ENCODE data around the gene ADIPOR1.
"Not testable (repeated sequence)": the region's sequence is repeated elsewhere in the genome, so short reads cannot be mapped to it uniquely, and the experiment has no call there.

Gene ADIPOR1

DNA sequence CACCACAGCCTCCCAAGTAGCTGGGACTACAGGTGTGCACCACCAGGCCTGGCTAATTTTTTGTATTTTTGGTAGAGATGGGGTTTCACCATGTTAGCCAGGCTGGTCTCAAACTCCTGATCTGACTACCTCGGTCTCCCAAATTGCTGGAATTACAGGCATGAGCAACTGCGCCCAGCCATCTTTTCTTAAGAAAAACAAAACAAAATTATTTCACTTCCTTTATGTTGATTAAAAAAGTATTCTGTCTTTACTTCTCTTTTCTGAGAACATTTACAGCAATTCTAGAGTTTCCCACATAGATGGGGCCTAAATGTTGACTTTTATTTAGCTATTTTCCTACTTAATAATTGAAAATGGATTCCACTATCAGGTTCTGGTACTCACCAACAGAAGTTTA, 31.8 kb upstream of the ADIPOR1 start:
- Histone ChIP-seq H3K27me3 (ENCODE audit: control insufficient read depth, insufficient read depth, low read length) (0 out of 2 replicates have a peak, but pooled peaks cover 3% of the 10 kb centered on the region), H3K9me3 (ENCODE audit: control insufficient read depth, insufficient read depth, low read depth, low read length) (no peaks in the 10 kb centered on the region), H3K4me1 (ENCODE audit: control insufficient read depth, insufficient read depth, low read length) (peaks cover 3% of the 10 kb centered on the region; the same call in 1 of the 2 replicates), H3K9ac (ENCODE audit: low read length) (no peak overlapping the region), H3K36me3 (ENCODE audit: control insufficient read depth, insufficient read depth, low read length) (no peaks in the 10 kb centered on the region), H3K4me3 (ENCODE audit: low read depth, low read length) (no peak overlapping the region), H3K27ac (ENCODE audit: low read depth, low read length) (no peak overlapping the region)

GRCh38 chr1:202987922-202988583, 29.9 kb upstream of the ADIPOR1 start:
- 0 out of 2 replicates have a peak, but pooled peaks cover 3% of the 10 kb centered on the region for H3K27me3 ChIP-seq (ENCODE audit: control insufficient read depth, insufficient read depth, low read length)
- H3K9ac ChIP-seq (ENCODE audit: low read length) = no peak overlapping the region
- peaks cover 3% of the 10 kb centered on the region; the same call in 1 of the 2 replicates for H3K4me1 ChIP-seq (ENCODE audit: control insufficient read depth, insufficient read depth, low read length)
- no peak overlapping the region for H3K27ac ChIP-seq (ENCODE audit: low read depth, low read length)
- no peak overlapping the region for H3K4me3 ChIP-seq (ENCODE audit: low read depth, low read length)
- H3K36me3 ChIP-seq (ENCODE audit: control insufficient read depth, insufficient read depth, low read length) = no peaks in the 10 kb centered on the region
- no peaks in the 10 kb centered on the region for H3K9me3 ChIP-seq (ENCODE audit: control insufficient read depth, insufficient read depth, low read depth, low read length)

- Histone ChIP-seq H3K27ac (ENCODE audit: low read depth, low read length) (no peak overlapping the region), H3K9me3 (ENCODE audit: control insufficient read depth, insufficient read depth, low read depth, low read length) (no peaks in the 10 kb centered on the region), H3K9ac (ENCODE audit: low read length) (no peak overlapping the region), H3K36me3 (ENCODE audit: control insufficient read depth, insufficient read depth, low read length) (no peaks in the 10 kb centered on the region), H3K4me3 (ENCODE audit: low read depth, low read length) (no peak overlapping the region), H3K27me3 (ENCODE audit: control insufficient read depth, insufficient read depth, low read length) (0 out of 2 replicates have a peak, but pooled peaks cover 3% of the 10 kb centered on the region), H3K4me1 (ENCODE audit: control insufficient read depth, insufficient read depth, low read length) (peaks cover 3% of the 10 kb centered on the region; the same call in 1 of the 2 replicates)
Observed at GRCh38 chr1:202987255-202987654, 29.1 kb upstream of the ADIPOR1 start.

DNA sequence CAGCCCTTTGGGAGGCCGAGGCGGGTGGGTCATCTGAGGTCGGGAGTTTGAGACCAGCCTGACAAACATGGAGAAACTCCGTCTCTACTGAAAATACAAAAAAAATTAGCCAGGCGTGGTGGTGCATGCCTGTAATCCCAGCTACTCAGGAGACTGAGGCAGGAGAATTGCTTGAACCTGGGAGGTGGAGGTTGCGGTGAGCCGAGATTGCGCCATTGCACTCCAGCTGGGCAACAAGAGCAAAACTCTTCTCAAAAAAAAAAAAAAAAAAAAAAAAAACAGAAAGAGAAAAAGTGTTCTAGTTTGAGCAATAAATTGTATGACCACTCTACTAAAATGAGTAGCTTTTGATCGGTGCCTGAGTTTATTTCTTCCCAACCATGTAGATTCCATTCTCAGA, 28.0 kb upstream of the ADIPOR1 start:
- H3K9ac ChIP-seq (ENCODE audit: low read length); H3K4me1 ChIP-seq (ENCODE audit: control insufficient read depth, insufficient read depth, low read length); H3K36me3 ChIP-seq (ENCODE audit: control insufficient read depth, insufficient read depth, low read length): not testable (repeated sequence)

DNA sequence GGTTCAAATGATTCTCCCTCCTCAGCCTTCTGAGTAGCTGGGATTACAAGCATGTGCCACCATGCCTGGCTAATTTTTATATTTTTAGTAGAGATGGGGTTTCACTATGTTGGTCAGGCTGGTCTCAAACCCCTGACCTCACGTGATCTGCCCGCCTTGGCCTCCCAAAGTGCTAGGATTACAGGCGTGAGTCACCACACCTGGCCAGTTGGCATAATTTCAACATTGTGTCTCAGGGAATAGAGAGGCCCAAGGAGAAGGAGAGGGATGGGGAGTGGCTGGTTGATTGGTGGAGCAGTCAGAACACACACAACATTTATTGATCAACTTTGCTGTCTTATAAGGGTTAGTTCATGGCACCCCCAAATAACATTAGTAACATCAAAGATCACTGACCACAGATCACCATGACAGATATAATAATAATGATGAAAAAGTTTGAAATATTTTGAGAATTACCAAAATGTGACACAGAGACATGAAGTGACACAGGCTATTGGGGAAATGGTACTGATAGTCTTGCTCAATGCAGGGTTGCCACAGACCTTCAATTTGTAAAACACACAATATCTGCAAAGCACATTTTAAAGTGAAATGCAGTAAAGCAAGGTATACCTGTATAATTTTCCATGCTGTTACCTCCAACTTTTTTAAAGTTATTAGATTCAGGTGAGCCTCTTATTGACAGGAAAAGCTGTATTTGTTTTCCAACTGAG, 24.8 kb upstream of the ADIPOR1 start:
- Histone ChIP-seq H3K4me3 (ENCODE audit: low read depth, low read length) (no peak overlapping the region), H3K9me3 (ENCODE audit: control insufficient read depth, insufficient read depth, low read depth, low read length) (no peaks in the 10 kb centered on the region), H3K4me1 (ENCODE audit: control insufficient read depth, insufficient read depth, low read length) (no peaks in the 10 kb centered on the region), H3K36me3 (ENCODE audit: control insufficient read depth, insufficient read depth, low read length) (no peaks in the 10 kb centered on the region), H3K9ac (ENCODE audit: low read length) (no peak overlapping the region), H3K27me3 (ENCODE audit: control insufficient read depth, insufficient read depth, low read length) (0 out of 2 replicates have a peak, but pooled peaks cover 3% of the 10 kb centered on the region), H3K27ac (ENCODE audit: low read depth, low read length) (no peak overlapping the region)

More for the DNA sequence above, 28.0 kb upstream of the ADIPOR1 start:
- H3K27ac ChIP-seq (ENCODE audit: low read depth, low read length); H3K9me3 ChIP-seq (ENCODE audit: control insufficient read depth, insufficient read depth, low read depth, low read length); H3K27me3 ChIP-seq (ENCODE audit: control insufficient read depth, insufficient read depth, low read length); H3K4me3 ChIP-seq (ENCODE audit: low read depth, low read length): not testable (repeated sequence)

DNA sequence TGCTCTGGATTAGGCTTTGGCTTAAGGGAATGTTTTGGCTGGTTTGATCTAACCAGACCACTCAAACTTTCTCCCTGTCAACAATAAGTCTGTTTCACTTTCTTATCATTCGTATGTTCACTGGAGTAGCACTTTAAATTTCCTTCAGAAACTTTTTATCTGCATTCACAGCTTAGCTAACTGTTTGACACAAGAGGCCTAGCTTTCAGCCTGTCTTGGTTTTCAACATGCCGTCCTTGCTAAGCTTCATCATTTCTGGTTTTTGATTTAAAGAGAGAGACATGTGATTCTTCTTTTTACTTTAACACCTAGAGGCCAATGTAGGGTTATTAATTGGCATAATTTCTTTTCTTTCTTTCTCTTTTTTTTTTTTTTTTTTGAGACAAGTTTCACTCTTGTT, 23.8 kb upstream of the ADIPOR1 start:
- no peaks in the 10 kb centered on the region for H3K36me3 ChIP-seq (ENCODE audit: control insufficient read depth, insufficient read depth, low read length)

GRCh38 chr1:202979459-202979858, 21.3 kb upstream of the ADIPOR1 start:
- no peaks in the 10 kb centered on the region for H3K36me3 ChIP-seq (ENCODE audit: control insufficient read depth, insufficient read depth, low read length)
- no peaks in the 10 kb centered on the region for H3K27me3 ChIP-seq (ENCODE audit: control insufficient read depth, insufficient read depth, low read length)
- no peak overlapping the region for H3K27ac ChIP-seq (ENCODE audit: low read depth, low read length)
- H3K9me3 ChIP-seq (ENCODE audit: control insufficient read depth, insufficient read depth, low read depth, low read length) = no peaks in the 10 kb centered on the region
- H3K4me1 ChIP-seq (ENCODE audit: control insufficient read depth, insufficient read depth, low read length) = 0 out of 2 replicates have a peak, but pooled peaks cover 2% of the 10 kb centered on the region
- H3K9ac ChIP-seq (ENCODE audit: low read length) = no peak overlapping the region
- H3K4me3 ChIP-seq (ENCODE audit: low read depth, low read length) = no peak overlapping the region

More for the DNA sequence above, 23.8 kb upstream of the ADIPOR1 start:
- 0 out of 2 replicates have a peak, but pooled peaks cover 2% of the 10 kb centered on the region for H3K4me1 ChIP-seq (ENCODE audit: control insufficient read depth, insufficient read depth, low read length)
- H3K27me3 ChIP-seq (ENCODE audit: control insufficient read depth, insufficient read depth, low read length) = no peaks in the 10 kb centered on the region
- H3K9ac ChIP-seq (ENCODE audit: low read length) = no peak overlapping the region
- H3K4me3 ChIP-seq (ENCODE audit: low read depth, low read length) = no peak overlapping the region
- no peak overlapping the region for H3K27ac ChIP-seq (ENCODE audit: low read depth, low read length)
- H3K9me3 ChIP-seq (ENCODE audit: control insufficient read depth, insufficient read depth, low read depth, low read length) = no peaks in the 10 kb centered on the region

DNA sequence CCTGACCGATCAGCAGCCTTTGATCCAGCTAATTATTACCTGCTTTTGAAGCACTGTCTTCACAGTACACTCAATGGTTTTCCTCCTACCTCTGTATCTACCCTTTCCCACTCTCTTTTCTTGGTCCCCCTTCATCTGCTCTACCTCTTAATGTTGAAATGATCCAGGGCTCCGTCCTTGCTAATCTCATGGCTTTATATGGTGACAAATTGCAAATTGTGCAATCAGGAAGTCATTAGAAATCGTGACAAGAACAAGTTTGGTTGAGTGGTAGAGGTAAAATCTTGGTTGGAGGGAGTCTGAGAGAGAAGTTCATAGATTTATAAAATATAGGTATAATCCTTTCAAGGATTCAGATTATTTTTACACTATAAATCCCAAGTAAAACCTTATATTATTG, 18.5 kb upstream of the ADIPOR1 start:
- H3K27ac ChIP-seq (ENCODE audit: low read depth, low read length) = no peak overlapping the region
- no peaks in the 10 kb centered on the region for H3K36me3 ChIP-seq (ENCODE audit: control insufficient read depth, insufficient read depth, low read length)
- H3K9me3 ChIP-seq (ENCODE audit: control insufficient read depth, insufficient read depth, low read depth, low read length) = no peaks in the 10 kb centered on the region
- 0 out of 2 replicates have a peak, but pooled peaks cover 2% of the 10 kb centered on the region for H3K4me1 ChIP-seq (ENCODE audit: control insufficient read depth, insufficient read depth, low read length)
- H3K9ac ChIP-seq (ENCODE audit: low read length) = no peak overlapping the region
- H3K4me3 ChIP-seq (ENCODE audit: low read depth, low read length) = no peak overlapping the region
- H3K27me3 ChIP-seq (ENCODE audit: control insufficient read depth, insufficient read depth, low read length) = no peaks in the 10 kb centered on the region

DNA sequence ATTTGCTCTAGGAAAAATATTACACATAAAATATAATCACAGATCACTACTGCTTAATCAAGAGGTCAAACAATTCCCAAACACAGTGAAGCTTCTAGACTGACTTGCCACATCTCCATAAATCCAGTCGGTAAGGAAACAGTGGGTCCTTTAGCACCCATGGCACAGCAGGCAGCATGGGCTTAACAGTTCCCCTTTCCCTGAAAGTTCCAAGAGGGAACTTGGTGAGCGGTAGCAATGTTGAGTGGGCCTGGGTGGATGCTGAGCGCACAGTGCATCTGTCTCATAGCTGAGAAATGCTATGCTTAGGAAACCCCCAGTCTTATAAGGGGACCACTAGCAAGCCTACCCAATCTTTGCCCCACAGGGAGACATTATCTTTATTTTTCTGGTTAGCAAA, 16.7 kb upstream of the ADIPOR1 start:
- H3K27ac ChIP-seq (ENCODE audit: low read depth, low read length) = no peak overlapping the region
- 0 out of 2 replicates have a peak, but pooled peaks cover 2% of the 10 kb centered on the region for H3K4me1 ChIP-seq (ENCODE audit: control insufficient read depth, insufficient read depth, low read length)
- H3K9ac ChIP-seq (ENCODE audit: low read length) = no peak overlapping the region
- no peaks in the 10 kb centered on the region for H3K9me3 ChIP-seq (ENCODE audit: control insufficient read depth, insufficient read depth, low read depth, low read length)
- no peaks in the 10 kb centered on the region for H3K27me3 ChIP-seq (ENCODE audit: control insufficient read depth, insufficient read depth, low read length)
- no peak overlapping the region for H3K4me3 ChIP-seq (ENCODE audit: low read depth, low read length)
- H3K36me3 ChIP-seq (ENCODE audit: control insufficient read depth, insufficient read depth, low read length) = no peaks in the 10 kb centered on the region

DNA sequence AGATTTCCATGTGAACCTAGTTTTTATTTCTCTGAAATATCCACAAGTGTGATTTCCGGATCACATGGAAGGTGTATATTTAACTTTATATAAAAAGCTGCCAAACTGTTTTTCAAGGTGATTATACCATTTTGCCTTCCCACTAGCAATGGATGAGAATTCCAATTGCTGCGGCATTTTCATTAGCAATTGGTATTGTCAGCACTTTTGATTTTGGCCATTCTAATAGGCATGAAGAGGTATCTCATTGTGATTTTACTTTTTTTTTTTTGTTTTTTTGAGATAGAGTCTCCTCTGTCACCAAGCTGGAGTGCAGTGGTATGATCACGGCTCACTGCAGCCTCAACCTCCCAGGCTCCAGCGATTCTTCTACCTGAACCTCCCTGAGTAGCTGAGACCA, 13.9 kb upstream of the ADIPOR1 start:
- no peaks in the 10 kb centered on the region for H3K9me3 ChIP-seq (ENCODE audit: control insufficient read depth, insufficient read depth, low read depth, low read length)

DNA sequence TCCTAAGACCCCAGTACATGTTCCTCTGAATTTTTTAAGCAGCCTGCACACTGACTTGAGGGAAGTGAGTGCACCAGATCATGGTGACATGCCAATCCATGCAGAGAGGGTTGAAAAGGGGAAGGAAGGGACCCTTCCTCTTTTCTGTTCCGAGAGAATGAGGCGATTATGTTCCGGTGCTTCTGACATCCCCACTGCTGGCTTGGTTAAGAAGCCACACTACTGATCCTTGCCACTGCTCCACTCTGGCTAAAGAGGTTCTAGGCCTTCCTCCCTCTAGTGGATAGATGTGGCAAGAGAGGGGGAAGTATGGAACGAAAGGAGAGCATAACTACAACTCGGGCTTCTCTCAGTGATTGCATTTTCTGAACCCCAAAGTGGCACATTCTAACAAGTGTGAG, 10.8 kb upstream of the ADIPOR1 start:
- no peak overlapping the region for H3K27ac ChIP-seq (ENCODE audit: low read depth, low read length)
- peaks cover 6% of the 10 kb centered on the region for H3K4me1 ChIP-seq (ENCODE audit: control insufficient read depth, insufficient read depth, low read length)
- no peak overlapping the region for H3K9ac ChIP-seq (ENCODE audit: low read length)
- H3K36me3 ChIP-seq (ENCODE audit: control insufficient read depth, insufficient read depth, low read length) = peaks cover 11% of the 10 kb centered on the region
- H3K4me3 ChIP-seq (ENCODE audit: low read depth, low read length) = no peak overlapping the region
- 0 out of 2 replicates have a peak, but pooled peaks cover 3% of the 10 kb centered on the region for H3K27me3 ChIP-seq (ENCODE audit: control insufficient read depth, insufficient read depth, low read length)
- no peaks in the 10 kb centered on the region for H3K9me3 ChIP-seq (ENCODE audit: control insufficient read depth, insufficient read depth, low read depth, low read length)

More for the DNA sequence above, 13.9 kb upstream of the ADIPOR1 start:
- Histone ChIP-seq H3K4me1 (ENCODE audit: control insufficient read depth, insufficient read depth, low read length) (0 out of 2 replicates have a peak, but pooled peaks cover 2% of the 10 kb centered on the region), H3K27ac (ENCODE audit: low read depth, low read length) (no peak overlapping the region), H3K36me3 (ENCODE audit: control insufficient read depth, insufficient read depth, low read length) (no peaks in the 10 kb centered on the region), H3K4me3 (ENCODE audit: low read depth, low read length) (no peak overlapping the region), H3K27me3 (ENCODE audit: control insufficient read depth, insufficient read depth, low read length) (0 out of 2 replicates have a peak, but pooled peaks cover 3% of the 10 kb centered on the region), H3K9ac (ENCODE audit: low read length) (no peak overlapping the region)
